ENCODE measurements around the gene TEX54. TPM values are rescaled to one million over a fixed set of nuclear protein-coding genes. Genes with fewer than 3 reads are reported as not detected.
"Not testable (repeated sequence)": the region's sequence is repeated elsewhere in the genome, so short reads cannot be mapped to it uniquely, and the experiment has no call there.

Gene TEX54
- total RNA-seq, 1 donor from 2014 or later = not detected

DNA sequence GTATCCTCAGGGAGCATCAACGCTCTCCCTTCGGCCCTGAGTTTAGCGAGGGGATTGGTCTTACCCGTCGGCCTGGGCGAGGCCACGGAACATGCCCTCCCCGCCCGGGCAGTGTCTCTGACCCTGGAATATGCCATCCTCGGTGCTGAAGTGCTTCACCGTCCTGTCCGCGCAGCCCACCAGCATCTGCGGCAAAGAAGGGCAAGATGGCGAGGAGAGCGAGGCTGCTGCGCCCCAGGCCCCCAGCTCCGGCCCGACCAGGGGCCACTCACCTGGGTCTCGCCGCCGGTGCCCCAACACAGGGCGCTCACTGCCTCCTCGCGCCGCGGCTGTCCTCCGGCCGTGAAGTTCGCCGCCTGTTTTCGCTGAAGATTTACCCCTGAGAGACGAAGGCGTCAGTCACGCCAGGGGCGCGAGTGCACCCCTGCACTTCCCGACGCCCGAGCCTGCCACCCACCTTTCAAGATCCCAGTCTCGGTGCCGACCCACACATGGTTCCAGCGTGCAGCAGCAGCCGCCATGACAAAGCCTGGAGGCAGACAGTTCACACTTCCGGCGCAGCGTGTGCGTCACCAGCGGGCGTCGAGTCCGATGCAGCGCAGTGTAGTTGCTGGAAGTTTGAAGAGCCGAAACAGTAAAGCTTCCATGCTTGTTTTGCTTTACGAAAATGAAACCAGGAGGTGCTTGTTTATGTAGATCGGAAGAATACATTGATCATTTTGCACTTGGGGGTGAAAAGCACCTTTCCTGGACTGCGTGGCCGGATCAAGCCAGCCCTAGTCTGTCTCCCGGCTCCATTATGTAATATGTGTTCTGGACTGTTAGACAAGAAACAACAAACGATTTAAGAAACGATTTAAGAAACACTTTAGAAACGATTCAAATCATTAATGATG is 6.7 kb upstream of the TEX54 start, which contains the start of gene WDR74:
Gene WDR74, minus strand, starts transcription at position 541 of the 896 bp plus-strand sequence. Its CDS starts 20 bp downstream, at position 521.
- TF ChIP-seq, protein P1, sequence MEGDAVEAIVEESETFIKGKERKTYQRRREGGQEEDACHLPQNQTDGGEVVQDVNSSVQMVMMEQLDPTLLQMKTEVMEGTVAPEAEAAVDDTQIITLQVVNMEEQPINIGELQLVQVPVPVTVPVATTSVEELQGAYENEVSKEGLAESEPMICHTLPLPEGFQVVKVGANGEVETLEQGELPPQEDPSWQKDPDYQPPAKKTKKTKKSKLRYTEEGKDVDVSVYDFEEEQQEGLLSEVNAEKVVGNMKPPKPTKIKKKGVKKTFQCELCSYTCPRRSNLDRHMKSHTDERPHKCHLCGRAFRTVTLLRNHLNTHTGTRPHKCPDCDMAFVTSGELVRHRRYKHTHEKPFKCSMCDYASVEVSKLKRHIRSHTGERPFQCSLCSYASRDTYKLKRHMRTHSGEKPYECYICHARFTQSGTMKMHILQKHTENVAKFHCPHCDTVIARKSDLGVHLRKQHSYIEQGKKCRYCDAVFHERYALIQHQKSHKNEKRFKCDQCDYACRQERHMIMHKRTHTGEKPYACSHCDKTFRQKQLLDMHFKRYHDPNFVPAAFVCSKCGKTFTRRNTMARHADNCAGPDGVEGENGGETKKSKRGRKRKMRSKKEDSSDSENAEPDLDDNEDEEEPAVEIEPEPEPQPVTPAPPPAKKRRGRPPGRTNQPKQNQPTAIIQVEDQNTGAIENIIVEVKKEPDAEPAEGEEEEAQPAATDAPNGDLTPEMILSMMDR (IDR thresholded peaks at IDR 0.05) = no peak
- peak; percentile 70 to 96 for DNase-seq (ENCODE audit: low spot score in 2 of 2)
- H3K9me3 ChIP-seq = no peaks in the 10 kb centered on the region
- peaks cover 11% of the 10 kb centered on the region in 2 donors for H3K36me3 ChIP-seq
- intact Hi-C loops (cut with DNase I) = loop anchor here (1.0 kb wide), 1 partner anchor 8 kb away; no protein-coding TSS in a partner anchor
- no peaks in the 10 kb centered on the region for H3K27me3 ChIP-seq
- peaks cover 6 to 13% of the 10 kb centered on the region in 2 donors for H3K4me1 ChIP-seq
- peak within 1 kb of the TSS; percentile 79 to 80 for H3K4me3 ChIP-seq
- peak within 1 kb of the TSS; percentile 93 to 95 for H3K27ac ChIP-seq

GRCh38 chr11:62835336-62835735 is 2.7 kb upstream of the TEX54 start:
- no peak overlapping the region for H3K4me3 ChIP-seq
- peaks cover 6 to 20% of the 10 kb centered on the region in 2 donors for H3K4me1 ChIP-seq
- H3K27ac ChIP-seq = no peak overlapping the region
- DNase-seq (ENCODE audit: low spot score in 2 of 2) = no peak
- TF ChIP-seq, protein P1 (IDR thresholded peaks at IDR 0.05) = no peak
- no peaks in the 10 kb centered on the region for H3K27me3 ChIP-seq
- peaks cover 11% of the 10 kb centered on the region in 2 donors for H3K36me3 ChIP-seq
- intact Hi-C loops (cut with DNase I) = no loop called here
- no peaks in the 10 kb centered on the region for H3K9me3 ChIP-seq

DNA sequence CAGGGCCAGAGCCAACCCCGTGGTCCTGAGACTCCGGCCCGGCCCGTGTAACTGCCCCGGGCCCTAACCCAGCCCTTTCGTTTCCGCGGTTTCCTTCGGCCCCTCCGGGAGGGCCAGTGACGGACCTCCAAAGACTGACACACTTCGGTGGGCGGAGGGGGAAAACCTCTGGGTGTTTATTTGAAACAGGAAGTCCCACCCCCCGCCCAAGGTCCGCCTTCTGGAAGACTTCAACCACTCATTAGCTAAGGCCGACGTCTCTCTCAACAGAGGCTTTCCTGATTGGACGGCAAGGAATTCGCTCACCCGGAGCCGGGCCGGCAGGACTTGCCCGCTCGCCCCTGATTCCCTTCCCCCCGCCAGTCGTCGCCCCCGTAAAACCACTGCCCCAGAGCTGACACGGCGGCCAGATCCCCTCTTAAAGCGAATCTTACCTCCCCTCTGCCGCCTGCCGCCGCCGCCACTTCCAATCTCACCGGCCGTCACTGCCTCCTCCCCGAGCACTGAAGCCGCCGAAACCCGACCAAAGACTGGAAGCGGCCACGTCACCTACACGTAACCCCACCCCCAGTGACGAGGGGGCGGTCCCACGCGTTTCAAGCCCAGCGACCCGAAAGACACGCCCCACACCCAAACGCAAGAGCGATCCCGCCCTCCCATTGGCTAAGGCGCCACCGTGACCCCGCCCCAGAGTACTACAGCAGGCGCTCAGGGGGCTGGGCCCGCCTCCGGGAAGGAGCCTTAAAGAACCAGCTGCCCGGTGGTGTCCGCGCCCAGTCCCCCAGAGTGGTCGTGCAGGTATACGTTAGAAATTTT is 913 bp downstream of the TEX54 start, which contains the start of gene STX5:
Gene STX5, minus strand, starts transcription at position 532 of the 816 bp plus-strand sequence. CDS start 808 bp downstream, outside the sequence.
- DNase-seq (ENCODE audit: low spot score in 2 of 2) = peak; percentile 96 to 100
- H3K4me3 ChIP-seq = peak within 1 kb of the TSS; percentile 74 to 77
- H3K27ac ChIP-seq = peak within 1 kb of the TSS; percentile 90 to 95
- H3K4me1 ChIP-seq = peaks cover 0 to 31% of the 10 kb centered on the region in 2 donors
- TF ChIP-seq, protein P1 (IDR thresholded peaks at IDR 0.05) = no peak
- peaks cover 22 to 32% of the 10 kb centered on the region in 2 donors for H3K36me3 ChIP-seq
- intact Hi-C loops (cut with DNase I) = loop anchor here (1.0 to 5.0 kb wide), 7 partner anchors 8 to 219 kb away; partner anchors contain the start of genes BSCL2, EML3, GNG3 and HNRNPUL2
- H3K9me3 ChIP-seq = no peaks in the 10 kb centered on the region
- H3K27me3 ChIP-seq = no peaks in the 10 kb centered on the region

DNA sequence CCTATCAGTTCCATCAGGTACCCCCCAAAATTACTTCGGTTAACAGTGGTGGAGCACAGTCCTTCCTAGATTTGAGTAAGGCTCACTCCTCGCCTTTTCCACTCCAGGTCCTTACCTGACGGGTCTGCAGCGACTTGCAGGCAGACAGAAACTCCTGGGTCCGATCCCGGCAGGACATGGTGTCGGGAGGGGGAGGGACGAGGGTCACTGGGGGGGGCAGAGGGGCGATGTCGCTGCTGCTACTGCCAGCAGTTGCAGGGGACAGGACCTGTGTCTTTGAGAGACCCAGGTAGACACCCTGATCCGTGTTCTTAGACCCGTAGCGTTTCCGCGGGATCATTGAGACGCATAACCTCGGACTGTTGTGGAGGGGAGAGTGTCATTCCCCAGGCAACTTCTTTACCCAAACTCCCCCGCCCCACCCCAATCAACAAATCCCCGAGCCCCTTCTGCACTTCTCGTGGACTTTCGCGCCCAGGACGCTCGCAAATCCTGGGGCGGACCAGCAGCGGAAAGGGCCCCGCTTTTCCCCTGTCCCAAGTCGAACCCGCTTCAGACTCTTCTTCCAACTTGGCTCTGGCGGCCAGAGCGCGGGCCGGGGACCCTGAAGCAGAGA is 1.6 kb downstream of the TEX54 start:
- H3K27me3 ChIP-seq = no peaks in the 10 kb centered on the region
- intact Hi-C loops (cut with DNase I) = loop anchor here (1.0 to 5.0 kb wide), 4 partner anchors 8 to 219 kb away; partner anchors contain the start of genes BSCL2, EML3, GNG3 and HNRNPUL2
- H3K27ac ChIP-seq = peak overlapping the region; percentile 90 to 95
- H3K9me3 ChIP-seq = no peaks in the 10 kb centered on the region
- TF ChIP-seq, protein P1 (IDR thresholded peaks at IDR 0.05) = no peak
- H3K4me3 ChIP-seq = peak overlapping the region; percentile 74 to 77
- DNase-seq (ENCODE audit: low spot score in 2 of 2) = no peak
- peaks cover 0 to 31% of the 10 kb centered on the region in 2 donors for H3K4me1 ChIP-seq
- H3K36me3 ChIP-seq = peaks cover 29 to 39% of the 10 kb centered on the region in 2 donors

- H3K27me3 ChIP-seq; intact Hi-C loops (cut with DNase I); H3K4me3 ChIP-seq; H3K27ac ChIP-seq; H3K9me3 ChIP-seq; DNase-seq (ENCODE audit: low spot score in 2 of 2): not testable (repeated sequence)
- peaks cover 47 to 56% of the 10 kb centered on the region in 2 donors for H3K36me3 ChIP-seq
- peaks cover 0 to 27% of the 10 kb centered on the region in 2 donors for H3K4me1 ChIP-seq
These were observed 4.5 kb downstream of the TEX54 start for GRCh38 chr11:62828130-62828529.
